Colonic mucosa (tissue), 4 donors: ENCODE data around the gene TADA3. TPM values are rescaled to one million over a fixed set of nuclear protein-coding genes. Genes with fewer than 3 reads are reported as not detected.
A peak's percentile ranks its signal among the peaks of the same experiment; 100 is the strongest.

ENCODE experiments used
- DNase-seq: peaks from one replicate; pipeline ENCODE4 v3.0.0-alpha.2; 2020
- H3K27ac ChIP-seq: fragments of 200-600 bp; one replicate; pipeline ENCODE4 v1.8.0; 2021
- H3K27me3 ChIP-seq: fragments of 200-600 bp; one replicate; pipeline ENCODE4 v1.8.0; 2021
- H3K36me3 ChIP-seq: fragments of 200-600 bp; one replicate; pipeline ENCODE4 v1.8.0; 2021
- H3K4me1 ChIP-seq: fragments of 200-600 bp; one replicate; pipeline ENCODE4 v1.8.0; 2021; ENCODE audit warnings: mild to moderate bottlenecking
- H3K4me3 ChIP-seq: fragments of 200-600 bp; one replicate; pipeline ENCODE4 v1.8.0; 2021
- H3K9ac ChIP-seq, 2 donors: one replicate each; pipeline ENCODE4 v1.7.0; 2013; ENCODE audit warnings: control low read depth in 2 of 2, low read depth in 2 of 2, low read length in 2 of 2
- H3K9me3 ChIP-seq: fragments of 200-600 bp; one replicate; pipeline ENCODE4 v1.8.0; 2021
- intact Hi-C: fragments of 100-400 bp; cut with DNase I; formaldehyde crosslinking; loops from one replicate; pipeline ENCODE4 v1.14.1; 2022
- total RNA-seq, 2 donors: library from RNA; stranded (reverse); fragmentation: NEBNext Ultra II Directional in 1 of 2; extraction: Animal tissue kit (Norgen Biotek cat#: 25700) in 1 of 2; gene quantifications; one replicate each; pipeline ENCODE4 v1.2.1, GENCODE V29; 2021
- TF ChIP-seq, protein P1 (sequence below): fragments of 200-600 bp; IDR thresholded peaks from one replicate; pipeline ENCODE4 v1.8.0; 2022; ENCODE audit warnings: antibody characterized with exemption, mild to moderate bottlenecking
- donor health status: healthy.
- donor health status: DM: no; HTN: no; CAD: no.
- donor health status: DM: no; HTN: no; CAD: no.

Gene TADA3, protein sequence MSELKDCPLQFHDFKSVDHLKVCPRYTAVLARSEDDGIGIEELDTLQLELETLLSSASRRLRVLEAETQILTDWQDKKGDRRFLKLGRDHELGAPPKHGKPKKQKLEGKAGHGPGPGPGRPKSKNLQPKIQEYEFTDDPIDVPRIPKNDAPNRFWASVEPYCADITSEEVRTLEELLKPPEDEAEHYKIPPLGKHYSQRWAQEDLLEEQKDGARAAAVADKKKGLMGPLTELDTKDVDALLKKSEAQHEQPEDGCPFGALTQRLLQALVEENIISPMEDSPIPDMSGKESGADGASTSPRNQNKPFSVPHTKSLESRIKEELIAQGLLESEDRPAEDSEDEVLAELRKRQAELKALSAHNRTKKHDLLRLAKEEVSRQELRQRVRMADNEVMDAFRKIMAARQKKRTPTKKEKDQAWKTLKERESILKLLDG
- 10 to 100 TPM; 60.1 to 66.4 TPM for total RNA-seq

DNA sequence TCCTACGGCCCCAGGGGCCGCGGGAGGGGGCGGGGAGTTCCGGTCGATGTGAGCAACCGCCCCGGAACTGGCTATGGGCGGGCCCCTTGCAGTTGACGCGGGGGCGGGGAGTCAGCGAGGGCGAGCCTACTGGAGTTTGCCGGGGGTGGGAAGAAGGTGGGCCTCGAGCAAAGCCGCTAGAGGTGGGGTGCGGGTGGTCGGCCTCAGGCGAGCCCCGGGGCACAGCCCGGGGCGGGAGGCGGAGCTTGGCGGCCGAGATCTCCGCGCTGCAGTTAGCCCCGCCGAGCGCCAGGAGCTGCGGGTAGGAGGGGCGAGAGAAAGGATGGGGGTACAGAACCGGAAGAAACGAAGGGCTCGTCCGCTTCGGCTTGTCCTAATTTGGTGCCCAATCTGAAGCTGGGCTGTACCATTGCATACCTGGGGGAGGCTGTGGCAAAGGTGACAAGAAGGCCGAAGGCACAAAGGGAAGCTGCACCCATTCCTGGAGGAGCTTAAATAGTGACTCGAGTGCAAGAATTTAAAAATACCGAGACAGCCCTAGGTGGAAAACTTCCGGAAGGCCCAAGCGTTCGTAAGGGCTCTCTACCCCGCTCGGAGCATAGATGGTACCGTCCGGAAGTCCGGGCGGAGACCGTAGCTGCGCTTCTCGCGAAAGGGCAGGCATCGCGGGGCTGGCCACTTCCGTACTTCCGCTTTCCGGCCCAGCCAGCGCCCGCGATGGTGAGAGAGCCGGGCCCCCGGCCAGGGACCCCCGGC lies at the start of gene TADA3, which contains the start of gene ARPC4:
TADA3 (minus strand) TSS at position 69 of the 756 bp plus-strand sequence. CDS start 1,007 bp downstream, outside the sequence.
ARPC4 (plus strand) TSS at position 678 of the 756 bp plus-strand sequence; CDS start at position 718, 40 bp downstream.
- H3K27ac ChIP-seq = peak within 1 kb of the TSS; percentile 96
- intact Hi-C loops = loop anchor here (5.0 kb wide), 1 partner anchor 45 kb away; the partner anchor contains the start of gene OGG1
- no peaks in the 10 kb centered on the region for H3K36me3 ChIP-seq
- H3K9ac ChIP-seq = peak within 1 kb of the TSS; percentile 84 to 95
- H3K9me3 ChIP-seq = no peaks in the 10 kb centered on the region
- peaks cover 4% of the 10 kb centered on the region for H3K4me1 ChIP-seq
- TF ChIP-seq, protein P1, sequence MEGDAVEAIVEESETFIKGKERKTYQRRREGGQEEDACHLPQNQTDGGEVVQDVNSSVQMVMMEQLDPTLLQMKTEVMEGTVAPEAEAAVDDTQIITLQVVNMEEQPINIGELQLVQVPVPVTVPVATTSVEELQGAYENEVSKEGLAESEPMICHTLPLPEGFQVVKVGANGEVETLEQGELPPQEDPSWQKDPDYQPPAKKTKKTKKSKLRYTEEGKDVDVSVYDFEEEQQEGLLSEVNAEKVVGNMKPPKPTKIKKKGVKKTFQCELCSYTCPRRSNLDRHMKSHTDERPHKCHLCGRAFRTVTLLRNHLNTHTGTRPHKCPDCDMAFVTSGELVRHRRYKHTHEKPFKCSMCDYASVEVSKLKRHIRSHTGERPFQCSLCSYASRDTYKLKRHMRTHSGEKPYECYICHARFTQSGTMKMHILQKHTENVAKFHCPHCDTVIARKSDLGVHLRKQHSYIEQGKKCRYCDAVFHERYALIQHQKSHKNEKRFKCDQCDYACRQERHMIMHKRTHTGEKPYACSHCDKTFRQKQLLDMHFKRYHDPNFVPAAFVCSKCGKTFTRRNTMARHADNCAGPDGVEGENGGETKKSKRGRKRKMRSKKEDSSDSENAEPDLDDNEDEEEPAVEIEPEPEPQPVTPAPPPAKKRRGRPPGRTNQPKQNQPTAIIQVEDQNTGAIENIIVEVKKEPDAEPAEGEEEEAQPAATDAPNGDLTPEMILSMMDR = no peak
- H3K27me3 ChIP-seq = no peaks in the 10 kb centered on the region
- peak within 1 kb of the TSS; percentile 90 for H3K4me3 ChIP-seq
- DNase-seq = peak; percentile 94

DNA sequence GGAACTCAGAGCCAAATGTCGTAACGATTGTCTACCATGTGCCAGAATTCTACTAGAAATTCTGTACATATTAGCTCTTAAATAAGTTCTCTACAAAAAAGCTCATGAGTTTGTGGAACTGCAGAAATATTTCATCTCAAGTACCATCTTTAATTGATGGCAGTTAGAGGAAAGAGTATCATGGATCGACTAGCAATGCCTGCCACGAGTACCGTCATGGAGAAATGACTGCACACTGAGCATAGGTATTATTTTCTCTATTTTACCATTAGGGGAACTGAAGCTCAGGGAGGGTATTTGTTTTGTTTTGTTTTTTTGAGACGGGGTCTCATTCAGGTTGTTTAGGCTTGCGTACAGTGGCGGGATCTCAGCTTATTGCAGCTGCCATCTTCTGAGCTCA lies 48.7 kb upstream of the TADA3 start:
- H3K9me3 ChIP-seq = no peaks in the 10 kb centered on the region
- no peaks in the 10 kb centered on the region for H3K27me3 ChIP-seq
- peaks cover 9% of the 10 kb centered on the region for H3K4me1 ChIP-seq
- intact Hi-C loops = no loop called here
- DNase-seq = no peak
- no peak overlapping the region for H3K27ac ChIP-seq
- no peaks in the 10 kb centered on the region for H3K36me3 ChIP-seq
- TF ChIP-seq, protein P1 = no peak
- no peak overlapping the region for H3K9ac ChIP-seq
- no peak overlapping the region for H3K4me3 ChIP-seq

DNA sequence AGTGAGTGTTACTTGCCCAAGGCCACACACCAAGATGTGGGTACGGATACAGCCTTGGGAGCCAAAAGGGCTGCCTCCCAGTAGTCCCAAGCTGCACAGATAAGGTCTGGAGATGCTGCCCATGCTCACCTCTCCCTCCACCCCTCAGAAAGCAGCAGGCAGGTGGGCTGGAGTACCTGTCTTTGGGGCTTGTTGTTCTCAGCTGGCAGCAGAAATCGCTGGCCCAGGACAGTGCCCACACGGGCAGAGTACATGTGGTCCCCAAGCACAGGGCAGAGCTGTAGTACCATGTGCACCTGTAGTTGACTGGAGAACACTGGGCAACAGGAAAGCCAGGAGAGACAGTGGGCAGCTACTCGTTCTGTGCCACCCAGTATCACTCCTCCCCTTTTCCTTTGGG lies 46.6 kb upstream of the TADA3 start:
- H3K9me3 ChIP-seq = no peaks in the 10 kb centered on the region
- H3K9ac ChIP-seq = no peak overlapping the region
- intact Hi-C loops = no loop called here
- TF ChIP-seq, protein P1 = no peak
- H3K4me3 ChIP-seq = no peak overlapping the region
- H3K4me1 ChIP-seq = peaks cover 9% of the 10 kb centered on the region
- no peaks in the 10 kb centered on the region for H3K27me3 ChIP-seq
- no peak overlapping the region for H3K27ac ChIP-seq
- H3K36me3 ChIP-seq = no peaks in the 10 kb centered on the region
- no peak for DNase-seq

DNA sequence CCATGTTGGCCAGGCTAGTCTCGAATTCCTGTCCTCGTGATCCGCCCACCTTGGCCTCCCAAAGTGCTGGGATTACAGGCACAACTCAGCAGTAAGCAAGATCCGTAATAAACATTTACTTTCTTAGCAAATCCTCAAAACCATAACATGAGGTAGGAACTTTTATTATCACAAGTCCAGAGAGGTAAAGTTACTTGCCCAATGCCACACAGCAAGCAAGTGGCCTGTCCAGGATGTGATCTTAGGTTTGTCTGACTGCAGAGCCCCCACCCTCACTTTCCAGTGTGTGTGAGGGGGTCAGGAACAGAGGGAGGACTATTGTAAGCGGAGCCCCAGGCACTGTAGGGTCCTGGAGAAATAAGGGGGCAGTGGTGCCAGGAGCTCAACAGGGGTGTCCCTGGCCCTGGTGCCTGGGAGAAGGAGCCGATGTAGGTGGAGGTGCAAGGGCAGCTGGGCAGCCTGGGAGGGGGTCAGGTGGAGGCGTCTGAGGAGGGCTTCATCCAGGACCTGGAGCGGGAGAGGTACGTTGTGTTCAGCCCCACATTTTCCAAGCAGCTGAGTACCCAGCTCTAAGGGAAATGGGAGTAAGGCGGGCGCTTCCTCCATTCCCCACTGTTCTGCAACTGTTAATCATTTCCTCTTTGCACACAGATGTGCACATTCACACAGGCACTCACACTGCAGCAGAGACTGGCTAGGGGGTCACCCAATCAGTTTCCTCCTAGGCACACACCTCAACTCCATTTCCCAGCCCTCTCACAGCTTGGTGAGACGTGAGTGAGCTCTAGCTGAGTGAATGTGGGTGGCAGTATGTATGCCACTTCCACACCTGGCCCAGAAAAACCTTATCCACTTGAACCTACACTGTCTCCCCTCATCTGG lies 45.7 kb upstream of the TADA3 start:
- TF ChIP-seq, protein P1 = no peak
- DNase-seq = no peak
- no peaks in the 10 kb centered on the region for H3K36me3 ChIP-seq
- H3K9me3 ChIP-seq = no peaks in the 10 kb centered on the region
- H3K27ac ChIP-seq = no peak overlapping the region
- H3K27me3 ChIP-seq = no peaks in the 10 kb centered on the region
- no peak overlapping the region for H3K4me3 ChIP-seq
- peaks cover 6% of the 10 kb centered on the region for H3K4me1 ChIP-seq
- intact Hi-C loops = no loop called here
- no peak overlapping the region for H3K9ac ChIP-seq
